Tongue (tissue), 2 donors: ENCODE data around the gene STAMBP. TPM values are rescaled to one million over a fixed set of nuclear protein-coding genes. Genes with fewer than 3 reads are reported as not detected.
A peak's percentile ranks its signal among the peaks of the same experiment; 100 is the strongest.
"Not testable (repeated sequence)": the region's sequence is repeated elsewhere in the genome, so short reads cannot be mapped to it uniquely, and the experiment has no call there.

Experiments used
- DNase-seq: peaks from one replicate; pipeline ENCODE4 v3.0.0-alpha.2; 2015
- total RNA-seq: library from RNA; depleted of rRNA; stranded (reverse); fragments of >200 nt; gene quantifications from one replicate; pipeline ENCODE4 v1.2.3, GENCODE V29; 2014

The STAMBP gene
- total RNA-seq: 28.5 TPM

DNA sequence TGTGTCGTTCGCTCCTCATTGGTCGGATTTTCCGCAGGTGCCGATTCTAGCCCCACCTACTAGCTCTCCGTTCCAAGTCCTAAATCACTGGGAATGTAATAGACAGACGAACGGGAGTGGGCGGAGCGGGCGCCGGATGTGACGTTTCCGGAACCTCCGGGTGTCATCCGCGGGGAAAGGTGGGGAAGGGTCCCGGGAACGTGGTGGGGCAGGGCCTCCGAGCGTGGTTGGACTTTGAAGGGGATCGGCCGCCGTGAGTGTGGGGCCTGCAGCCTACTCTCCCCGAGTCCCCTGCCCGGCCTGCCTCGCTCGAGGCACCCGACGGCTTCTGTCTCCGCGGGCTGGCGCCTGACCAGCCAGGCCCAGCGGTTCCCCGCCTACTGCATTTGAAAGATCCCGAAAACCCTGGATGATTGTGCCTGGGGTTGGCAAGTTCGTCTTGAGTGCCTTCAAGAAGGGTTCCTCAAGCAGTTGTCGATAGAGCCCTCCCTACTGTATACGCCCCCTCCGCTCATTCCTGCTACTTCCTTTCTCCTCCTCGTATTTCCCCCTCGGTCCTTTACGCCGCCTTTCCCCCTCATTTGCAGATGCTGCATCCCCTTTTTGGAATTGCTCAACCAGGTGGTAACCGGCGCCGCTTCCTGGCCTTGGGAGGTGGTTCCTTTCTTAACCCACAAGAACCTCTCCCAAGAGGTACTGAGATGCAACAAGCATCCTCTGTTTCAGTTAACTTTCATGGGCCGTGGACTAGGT, at the start of gene STAMBP:
STAMBP (plus strand) TSS at position 144 of the 753 bp plus-strand sequence. CDS start 1,896 bp downstream, outside the sequence.
- peak; percentile 99 for DNase-seq

DNA sequence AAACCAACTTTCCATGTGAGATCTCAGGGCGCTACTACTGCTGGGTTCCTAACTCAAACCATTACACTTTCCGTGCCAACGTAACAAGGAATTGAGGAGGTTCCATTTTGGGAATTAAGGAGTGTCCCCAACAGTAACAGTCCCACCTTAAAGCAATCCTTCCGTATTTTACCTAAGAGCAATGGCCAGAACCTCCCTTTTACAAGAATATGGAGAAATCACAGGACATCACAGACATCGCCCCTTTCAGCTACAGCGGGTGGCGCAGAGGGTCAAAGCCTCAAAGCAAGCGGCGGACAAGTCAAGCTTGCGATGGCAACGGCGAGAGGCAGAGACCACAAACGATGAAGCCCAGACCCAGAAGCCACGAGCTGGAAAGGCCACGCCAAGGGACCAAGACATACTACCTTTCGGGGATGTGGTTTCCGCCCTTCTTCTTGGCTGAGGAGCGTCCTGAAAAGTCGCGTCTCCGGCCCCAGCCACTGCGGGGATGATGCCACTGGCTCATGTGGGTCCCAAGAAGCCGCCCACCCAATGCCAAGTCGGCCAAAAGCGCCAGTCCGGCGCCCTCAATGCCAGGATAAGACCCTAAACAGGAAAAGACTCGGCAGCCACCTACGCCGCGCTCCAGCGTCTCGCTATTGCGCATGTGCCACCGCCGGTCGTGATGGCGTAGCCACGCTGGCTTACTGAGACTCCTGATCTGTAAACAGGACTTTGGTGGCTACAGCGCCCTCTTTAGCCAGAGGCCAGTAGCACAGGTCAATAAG, 49.1 kb upstream of the STAMBP start, which contains the start of gene DUSP11:
DUSP11 (minus strand) TSS at position 637 of the 770 bp plus-strand sequence; CDS start at position 508, 129 bp downstream.
- DNase-seq: peak; percentile 98

DNA sequence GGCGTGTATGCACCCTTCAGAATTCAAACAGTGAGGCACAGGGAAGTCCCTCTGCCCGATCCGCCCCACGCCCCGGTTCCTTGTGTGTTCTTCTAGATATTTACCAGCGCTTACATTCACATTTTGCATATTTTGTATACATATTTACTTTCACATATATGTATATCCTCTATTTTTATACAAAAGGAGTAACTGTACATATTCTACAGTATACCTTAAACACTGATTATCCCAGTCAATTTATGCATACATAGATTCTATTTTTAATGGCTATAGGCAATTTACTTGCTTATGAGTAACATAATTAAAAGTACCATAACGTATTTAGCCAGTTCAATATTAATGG, 48.6 kb upstream of the STAMBP start:
- DNase-seq: no peak

DNA sequence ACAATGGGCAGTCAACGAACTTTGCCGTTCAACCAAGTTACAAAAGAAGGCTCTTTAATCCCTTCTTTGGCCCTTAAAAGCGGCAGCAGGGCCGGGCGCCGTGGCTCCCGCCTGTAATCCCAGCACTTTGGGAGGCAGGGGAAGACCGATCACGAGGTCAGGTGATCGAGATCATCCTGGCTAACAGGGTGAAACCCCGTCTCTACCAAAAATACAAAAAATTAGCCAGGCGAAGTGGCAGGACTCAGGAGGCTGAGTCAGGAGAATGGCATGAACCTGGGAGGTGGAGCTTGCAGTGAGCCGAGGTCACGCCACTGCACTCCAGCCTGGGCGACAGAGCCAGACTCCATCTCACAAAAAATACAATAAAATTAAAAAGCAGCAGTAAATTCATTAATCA, 45.4 kb upstream of the STAMBP start:
- not testable (repeated sequence) for DNase-seq

DNA sequence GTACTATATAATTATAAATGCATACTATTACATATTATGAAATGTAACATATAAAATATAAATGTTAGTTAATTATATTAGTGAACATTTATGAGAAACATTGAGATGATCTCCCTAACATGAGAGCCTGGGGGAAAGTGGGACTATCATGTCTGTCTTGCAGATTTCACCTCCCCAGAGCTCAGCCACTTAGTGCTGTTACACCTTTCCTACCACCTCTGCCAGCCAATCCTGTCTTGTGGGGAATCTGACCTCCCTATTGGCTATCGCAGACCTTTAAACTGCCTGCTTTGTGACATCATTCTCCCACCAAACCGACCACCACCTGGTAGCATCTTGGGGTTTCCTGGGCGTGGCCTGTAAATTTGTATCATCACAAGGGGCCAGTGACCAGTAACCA, 44.9 kb upstream of the STAMBP start, which contains the start of gene C2orf78:
C2orf78 (plus strand) TSS at position 301 of the 400 bp plus-strand sequence. CDS start 127 bp downstream, outside the sequence.
- DNase-seq: not testable (repeated sequence)

DNA sequence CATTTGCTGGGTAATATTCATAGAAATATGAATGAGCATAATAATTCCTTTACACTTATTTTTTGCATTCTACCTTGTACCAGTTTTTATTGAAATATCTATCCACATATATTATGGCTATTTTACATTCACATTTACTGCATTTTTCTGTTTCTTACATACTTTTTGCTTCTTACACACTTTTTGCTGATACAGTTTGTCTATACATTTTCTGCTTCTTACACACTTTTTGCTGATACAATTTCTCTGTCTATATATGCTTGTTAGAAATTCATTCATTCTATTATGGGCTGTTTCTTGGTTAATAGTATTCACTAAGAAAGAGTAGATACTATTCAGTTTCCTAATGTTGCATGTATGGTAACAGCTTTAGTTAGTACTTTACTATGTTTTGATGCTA, 16.9 kb upstream of the STAMBP start:
- DNase-seq: no peak

DNA sequence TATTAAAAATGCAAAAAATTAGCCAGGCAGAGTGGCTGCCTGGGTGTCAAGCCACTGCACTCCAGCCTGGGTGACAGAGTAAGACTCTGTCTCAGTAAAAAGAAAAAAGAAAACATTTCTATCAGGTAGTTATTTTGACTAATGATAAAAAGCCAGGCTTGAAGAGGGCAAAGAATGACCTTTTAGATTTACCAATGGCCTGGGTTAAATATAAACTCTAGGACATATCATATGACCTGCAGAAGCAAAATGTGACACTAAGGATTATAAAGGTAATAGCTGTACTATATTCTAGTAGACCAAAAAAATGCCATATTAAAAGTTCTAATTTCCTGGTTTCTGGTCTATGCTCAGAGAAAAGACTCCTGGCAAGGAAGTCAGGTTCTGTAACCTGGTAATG, 16.1 kb upstream of the STAMBP start:
- DNase-seq: no peak

DNA sequence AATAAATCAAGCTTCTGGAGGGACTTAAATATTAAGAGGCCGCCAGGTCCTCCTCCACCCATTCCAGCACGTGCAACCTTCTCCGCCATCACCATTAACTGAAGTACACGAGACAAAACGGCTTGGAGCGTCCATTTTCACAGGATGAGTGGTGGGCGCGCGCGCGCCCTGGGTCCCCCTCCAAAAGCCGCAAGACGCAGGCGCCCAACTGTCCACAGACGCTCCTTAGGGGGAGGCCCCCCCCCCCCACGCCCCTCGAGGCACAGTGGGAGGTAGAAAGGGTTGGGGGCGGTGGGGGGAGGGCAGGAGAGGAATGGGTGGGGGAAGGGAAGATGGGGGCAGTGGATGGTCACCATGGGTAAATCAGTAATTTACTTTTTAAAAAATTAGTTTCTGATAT, 10.5 kb upstream of the STAMBP start:
- no peak for DNase-seq

DNA sequence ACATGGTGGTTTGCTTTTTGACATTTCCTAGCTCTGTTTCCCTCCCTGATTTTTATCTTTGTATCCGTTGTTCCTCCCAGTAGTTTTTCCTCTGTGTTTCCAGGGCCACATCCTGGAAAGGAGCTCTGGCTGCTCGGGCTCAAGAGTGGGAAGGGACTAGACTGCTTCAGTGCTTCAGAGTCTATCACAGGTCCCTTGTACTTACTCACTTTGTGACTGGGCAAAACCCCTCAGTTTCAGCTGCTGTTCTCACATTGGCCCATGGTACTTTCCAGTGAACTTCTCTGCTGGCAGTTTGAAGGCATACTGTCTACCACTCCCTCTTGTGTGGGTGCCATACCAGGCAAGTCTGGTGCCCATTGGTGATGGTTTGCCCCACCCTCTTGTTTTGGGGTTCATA, 7.5 kb upstream of the STAMBP start:
- no peak for DNase-seq

DNA sequence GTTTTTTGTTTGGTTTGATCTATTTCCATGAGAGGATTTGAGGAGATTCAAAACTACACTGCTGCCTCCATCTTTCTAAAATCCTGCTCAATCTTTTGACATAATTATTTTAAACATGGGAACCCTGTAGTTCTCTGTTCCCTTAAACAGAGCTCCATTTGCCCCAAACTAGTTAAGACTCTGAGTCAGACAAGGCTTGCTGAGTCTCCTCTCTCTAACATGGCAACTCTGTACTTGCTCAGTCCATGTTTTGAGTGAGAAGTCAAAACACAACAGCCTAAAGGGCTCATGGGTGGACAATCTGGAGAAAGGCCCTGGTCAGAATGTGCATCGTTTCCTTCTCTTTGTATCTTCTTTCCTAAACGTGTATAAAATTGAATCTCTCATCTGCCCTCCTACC, 7.1 kb upstream of the STAMBP start:
- no peak for DNase-seq

DNA sequence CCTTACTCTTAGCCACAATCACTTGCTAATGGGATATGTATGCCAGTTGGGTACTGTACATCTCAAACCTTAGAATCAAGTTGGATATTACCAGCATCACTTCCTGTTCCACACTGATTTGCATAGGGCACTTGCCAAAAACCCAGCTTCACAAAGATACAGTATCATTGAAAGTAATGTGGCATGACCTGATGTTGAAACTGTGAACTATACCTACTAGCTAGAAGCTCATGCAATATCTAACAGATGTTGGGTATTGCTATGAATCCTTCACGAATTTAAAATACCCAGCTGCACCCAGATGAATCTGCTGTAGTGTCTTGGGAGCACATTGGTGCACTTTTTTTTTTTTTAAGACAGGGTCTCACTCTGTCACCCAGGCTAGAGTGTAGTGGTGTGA, 6.5 kb upstream of the STAMBP start:
- no peak for DNase-seq

DNA sequence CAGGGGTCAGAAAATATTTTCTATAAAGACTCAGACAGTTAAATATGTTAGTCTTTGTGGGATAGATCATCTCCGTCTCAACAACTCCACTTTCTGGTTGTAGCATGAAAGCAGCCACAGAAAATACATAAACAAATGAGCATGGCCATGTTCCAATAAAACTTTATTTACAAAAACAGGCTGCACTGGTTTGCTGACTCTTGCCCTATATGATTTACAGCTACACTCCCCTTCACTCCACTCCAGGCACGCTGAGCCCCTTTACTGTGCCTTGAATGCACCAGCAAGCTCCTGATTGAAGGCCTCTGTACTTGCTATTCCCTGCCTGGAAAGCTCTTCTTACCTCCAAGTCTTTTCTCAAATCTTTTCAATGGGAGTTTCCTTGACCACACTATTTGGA, 5.8 kb upstream of the STAMBP start:
- DNase-seq: no peak

DNA sequence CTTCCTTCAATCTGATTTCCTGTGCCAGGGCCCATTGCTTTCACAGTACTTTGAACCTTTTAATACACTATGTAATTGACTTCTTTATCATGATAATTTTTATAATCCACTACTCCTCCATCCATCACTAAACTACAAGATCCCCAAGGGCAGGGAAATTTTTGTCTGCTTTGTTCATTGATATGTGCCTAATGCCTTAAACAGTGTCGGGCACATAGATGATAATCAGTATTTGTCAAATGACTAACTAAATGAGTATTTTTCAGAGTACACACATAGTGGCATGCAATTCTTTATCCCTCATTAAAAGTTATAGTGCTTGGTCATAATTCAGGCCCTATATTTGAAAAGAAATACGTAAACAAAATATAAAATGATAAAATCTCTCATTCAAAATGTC, 5.3 kb upstream of the STAMBP start:
- no peak for DNase-seq

DNA sequence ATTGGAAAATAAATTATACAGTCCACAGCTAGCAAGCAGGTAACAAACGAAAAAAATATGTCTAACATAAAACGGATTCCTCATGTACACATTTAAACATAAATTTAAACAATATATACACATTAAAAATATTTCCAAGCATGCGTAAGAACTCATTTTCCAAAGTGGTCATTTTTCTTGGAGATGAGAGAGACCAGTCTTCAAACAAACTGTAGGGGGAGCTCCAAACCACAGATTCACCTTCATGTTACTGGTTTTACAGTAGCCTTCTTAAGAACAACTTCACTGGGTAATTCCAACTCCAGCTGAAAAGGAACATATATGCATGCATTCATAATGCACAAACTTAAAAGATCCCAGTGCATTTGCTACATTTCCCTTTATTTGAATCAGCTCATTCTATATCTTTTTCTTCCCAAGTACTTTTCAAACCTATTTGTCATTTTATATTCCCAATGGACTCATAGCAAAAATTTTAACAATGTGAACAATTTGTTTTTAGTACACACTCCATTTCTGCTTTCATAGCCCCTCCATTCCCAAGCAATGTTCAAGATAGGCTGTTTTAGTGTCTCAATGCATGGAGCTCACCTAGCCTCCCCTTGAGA, 4.7 kb upstream of the STAMBP start:
- DNase-seq: peak; percentile 90

DNA sequence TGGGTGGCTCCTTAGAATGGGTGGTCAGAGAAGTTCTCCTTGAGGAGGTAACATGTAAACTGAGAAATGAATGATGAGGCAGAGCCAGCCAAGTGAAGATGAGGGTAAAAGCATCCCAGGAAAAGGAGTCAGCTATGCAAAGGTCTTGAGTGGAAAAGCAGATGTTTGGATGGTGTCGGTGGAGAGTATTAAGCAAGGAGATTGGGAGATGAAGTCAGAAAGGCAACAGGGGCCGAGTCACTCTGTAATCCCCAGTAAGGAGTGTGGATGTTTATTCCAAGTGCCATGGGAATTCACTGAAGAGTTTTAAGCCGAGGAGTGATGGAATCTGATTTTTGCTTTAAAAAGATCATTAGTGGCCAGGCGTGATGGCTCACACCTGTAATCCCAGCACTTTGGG, 3.4 kb upstream of the STAMBP start:
- DNase-seq: no peak

DNA sequence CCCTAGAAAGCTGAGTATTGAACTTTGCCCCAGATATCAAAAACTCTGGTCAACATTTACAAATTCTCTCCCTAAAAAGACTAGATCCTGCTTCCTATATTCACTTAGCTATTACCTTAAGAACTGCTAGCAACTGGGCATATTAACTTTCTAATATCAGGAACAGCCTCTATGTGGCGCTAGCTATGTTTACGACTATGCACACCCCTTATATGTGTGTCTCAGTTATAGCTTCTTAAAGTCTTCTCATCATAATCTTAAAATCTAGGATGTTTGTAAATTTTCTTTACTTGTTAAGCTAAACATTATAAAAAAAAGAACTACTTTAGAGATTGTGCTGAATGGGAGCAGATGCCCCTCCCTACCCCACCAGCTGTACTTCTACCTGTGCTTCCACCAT, 1.7 kb upstream of the STAMBP start:
- DNase-seq: peak; percentile 16

DNA sequence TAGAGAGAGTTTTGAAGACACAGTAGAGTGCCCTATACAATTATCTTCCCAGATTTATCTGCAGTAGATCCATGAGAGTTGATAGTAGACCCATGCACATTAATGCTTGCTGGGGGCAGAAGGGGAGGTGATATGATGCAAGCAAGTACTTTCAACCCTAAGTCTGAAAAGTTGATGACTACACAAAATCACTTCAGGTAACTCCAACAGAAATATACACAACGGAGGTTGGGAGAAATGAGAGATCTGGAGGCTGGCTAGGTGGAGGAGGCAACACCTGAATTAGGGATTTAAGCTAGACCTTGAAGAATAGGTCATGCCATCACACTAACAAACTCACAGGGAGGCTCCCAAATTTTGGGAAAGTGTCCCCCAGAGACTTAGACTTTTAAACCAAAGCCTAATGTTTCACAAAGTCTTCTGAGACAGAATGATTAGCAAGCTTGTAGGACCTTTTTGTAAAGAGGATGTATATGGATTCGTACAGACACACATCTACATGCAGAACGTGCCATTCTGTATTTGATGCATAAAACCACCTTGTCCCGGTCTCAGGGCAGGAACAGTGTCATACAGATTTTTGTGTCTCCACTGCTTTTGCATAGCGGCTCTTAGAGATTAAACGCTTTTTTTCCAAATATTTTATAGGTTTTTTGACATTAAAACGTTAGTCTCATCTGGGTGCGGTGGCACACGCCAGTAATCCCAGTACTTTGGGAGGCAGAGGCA, 937 bp upstream of the STAMBP start:
- DNase-seq: no peak

DNA sequence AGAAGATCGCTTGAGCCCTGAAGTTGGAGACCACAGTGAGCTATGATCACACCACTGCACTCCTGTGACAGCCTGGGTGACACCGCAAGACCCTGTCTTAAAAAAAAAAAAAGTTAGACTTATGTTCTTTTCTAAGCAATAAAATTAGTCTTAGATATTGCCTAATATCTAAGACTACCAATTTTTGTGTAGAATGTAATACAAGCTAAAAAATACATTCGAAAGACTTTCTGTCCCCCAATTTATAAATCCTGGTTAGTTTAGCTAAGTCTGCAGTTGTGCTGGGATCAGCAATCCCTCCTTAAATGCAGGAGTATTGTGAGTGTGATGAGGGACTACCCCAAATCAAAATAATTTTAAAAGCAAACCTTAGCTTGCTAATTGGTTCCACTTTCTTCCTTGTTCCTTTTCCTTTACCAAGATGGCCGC, 358 bp upstream of the STAMBP start:
- DNase-seq: no peak

DNA sequence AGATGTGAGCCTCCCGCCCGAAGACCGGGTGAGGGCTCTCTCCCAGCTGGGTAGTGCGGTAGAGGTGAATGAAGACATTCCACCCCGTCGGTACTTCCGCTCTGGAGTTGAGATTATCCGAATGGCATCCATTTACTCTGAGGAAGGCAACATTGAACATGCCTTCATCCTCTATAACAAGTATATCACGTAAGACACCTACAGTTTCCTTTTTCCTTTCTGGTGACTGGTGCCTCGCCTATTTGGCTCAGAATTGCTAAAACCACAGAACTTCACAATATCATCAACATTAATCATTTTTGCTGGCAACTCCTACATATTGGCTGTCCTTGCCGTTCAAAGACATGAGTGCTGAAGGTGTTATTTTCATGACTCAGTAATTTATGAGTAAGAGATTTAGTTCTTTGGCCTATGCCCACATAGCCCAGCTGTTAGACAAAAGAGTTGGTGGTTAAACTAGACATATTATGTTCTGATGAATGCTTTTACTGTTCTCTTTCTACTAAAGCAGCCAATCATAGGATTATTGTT, 2.2 kb downstream of the STAMBP start:
- DNase-seq: no peak

DNA sequence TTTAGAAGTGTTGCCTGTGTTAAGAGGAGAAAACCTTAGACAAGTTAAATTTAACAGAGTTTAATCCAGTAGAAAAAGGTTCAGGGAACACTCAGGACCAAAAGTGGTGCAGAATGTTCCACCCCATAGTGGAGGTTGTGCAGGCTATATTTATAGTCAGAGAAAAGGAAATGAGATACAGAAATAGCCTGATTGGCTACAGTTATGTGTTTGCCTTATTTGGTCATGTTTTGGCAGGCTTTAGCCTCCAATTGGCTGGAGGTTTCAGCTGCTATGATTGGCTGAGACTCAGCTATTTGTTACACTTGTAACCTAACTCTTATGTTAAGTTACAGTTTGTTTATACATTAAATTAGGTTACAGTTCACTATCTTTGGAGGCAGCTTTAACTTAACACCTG, 4.2 kb downstream of the STAMBP start:
- DNase-seq: peak; percentile 54

DNA sequence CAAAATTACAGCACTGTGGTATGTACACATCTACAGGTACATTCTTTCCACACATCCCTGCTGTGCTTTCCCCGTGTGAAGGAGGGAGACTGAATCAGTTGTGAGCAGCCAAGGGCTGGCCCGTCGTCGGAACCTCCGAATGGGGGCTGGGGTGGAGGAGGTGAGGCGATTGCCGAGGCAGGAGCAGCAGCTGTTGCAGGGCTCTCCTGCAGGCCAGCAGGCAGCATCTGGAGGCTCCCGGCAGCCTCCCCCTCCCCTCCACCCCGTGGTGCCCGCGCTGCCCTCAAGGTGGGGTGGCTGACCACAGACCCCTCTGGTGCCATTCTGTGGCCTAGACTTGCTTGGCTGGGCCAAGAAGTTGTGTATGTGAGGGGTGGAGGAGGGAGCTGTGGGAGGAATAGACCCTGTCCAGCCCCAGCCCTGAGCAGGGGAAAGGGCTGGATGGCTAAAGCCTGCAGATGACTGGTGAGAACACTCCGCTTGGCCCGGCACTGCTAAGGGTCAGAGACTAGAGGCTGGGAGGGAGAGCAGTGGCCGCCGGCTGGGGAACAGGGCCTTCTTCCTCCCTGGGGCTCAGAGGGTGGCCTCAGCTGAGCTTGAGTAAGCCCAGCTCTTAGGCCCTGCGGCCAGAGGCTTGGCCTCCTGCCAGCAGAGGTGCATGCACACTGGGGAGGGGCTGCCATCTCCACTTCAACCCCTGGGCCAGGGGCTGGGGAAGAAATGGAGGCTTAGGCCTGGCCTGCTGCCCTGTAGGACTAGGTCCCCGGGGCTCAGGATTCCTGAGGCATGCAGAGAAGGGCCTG, 7.6 kb downstream of the STAMBP start:
- no peak for DNase-seq
